Epithelial cell of esophagus (primary cell): ENCODE results near the gene CBFA2T3.

ENCODE experiments used
- DNase-seq: peaks from one replicate; pipeline ENCODE4 v3.0.0; 2010; ENCODE audit warnings: low read depth
- H3K4me3 ChIP-seq: 2 replicates; pipeline ENCODE4 v1.5.1; 2011; ENCODE audit warnings: mild to moderate bottlenecking, low read length, control low read depth
- CTCF ChIP-seq: IDR thresholded peaks from 2 replicates; pipeline ENCODE4 v1.5.1; 2011; ENCODE audit warnings: low read depth, mild to moderate bottlenecking, low read length, control low read depth, inconsistent platforms; ENCODE audit not compliant: insufficient read depth; ENCODE audit errors: missing control alignments

The CBFA2T3 gene

GRCh38 chr16:88902744-88903143 lies 74.3 kb downstream of the CBFA2T3 start:
- no peak overlapping the region for H3K4me3 ChIP-seq
- TF ChIP-seq CTCF = no peak
- DNase-seq = no peak

DNA sequence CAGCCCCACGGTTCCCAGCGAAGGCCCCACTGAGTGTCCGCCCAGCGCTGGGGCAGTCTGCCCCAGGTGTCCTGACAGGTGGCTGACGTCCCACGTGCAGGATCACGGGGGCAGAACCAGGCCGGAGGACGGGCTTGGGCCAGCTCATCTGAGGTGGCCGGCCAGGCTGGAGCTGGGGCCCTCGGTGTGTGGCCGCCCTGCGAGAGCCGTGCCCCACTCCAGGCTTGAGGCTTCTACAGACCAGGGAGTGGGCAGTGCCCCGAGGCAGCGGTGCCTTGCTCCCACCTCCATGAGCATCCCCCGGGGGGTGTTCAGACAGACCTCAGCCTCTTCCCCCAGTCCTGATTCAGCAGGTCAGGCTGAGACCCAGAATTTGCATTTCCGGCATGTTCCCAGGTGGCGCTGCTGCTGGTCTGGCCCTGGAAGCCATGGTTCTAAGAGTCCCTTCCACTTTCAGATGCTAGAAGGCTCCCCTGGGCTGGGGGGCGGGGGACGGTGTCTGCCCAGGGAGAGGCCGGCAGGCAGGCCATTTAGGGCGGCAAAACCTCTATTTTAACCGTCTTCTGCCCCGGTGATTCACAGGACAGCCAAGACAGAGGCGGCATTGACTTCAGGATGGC lies 75.2 kb downstream of the CBFA2T3 start:
- no peak for DNase-seq

GRCh38 chr16:88900662-88901052 lies 76.3 kb downstream of the CBFA2T3 start:
- TF ChIP-seq CTCF = no peak
- DNase-seq = no peak

More for the DNA sequence above, 75.2 kb downstream of the CBFA2T3 start:
- no peak overlapping the region for H3K4me3 ChIP-seq
- TF ChIP-seq CTCF = no peak

GRCh38 chr16:88899901-88900661 lies 76.9 kb downstream of the CBFA2T3 start:
- no peak for DNase-seq
- H3K4me3 ChIP-seq = no peak overlapping the region
- no peak for TF ChIP-seq CTCF

More at GRCh38 chr16:88900662-88901052, 76.3 kb downstream of the CBFA2T3 start:
- H3K4me3 ChIP-seq = no peak overlapping the region

DNA sequence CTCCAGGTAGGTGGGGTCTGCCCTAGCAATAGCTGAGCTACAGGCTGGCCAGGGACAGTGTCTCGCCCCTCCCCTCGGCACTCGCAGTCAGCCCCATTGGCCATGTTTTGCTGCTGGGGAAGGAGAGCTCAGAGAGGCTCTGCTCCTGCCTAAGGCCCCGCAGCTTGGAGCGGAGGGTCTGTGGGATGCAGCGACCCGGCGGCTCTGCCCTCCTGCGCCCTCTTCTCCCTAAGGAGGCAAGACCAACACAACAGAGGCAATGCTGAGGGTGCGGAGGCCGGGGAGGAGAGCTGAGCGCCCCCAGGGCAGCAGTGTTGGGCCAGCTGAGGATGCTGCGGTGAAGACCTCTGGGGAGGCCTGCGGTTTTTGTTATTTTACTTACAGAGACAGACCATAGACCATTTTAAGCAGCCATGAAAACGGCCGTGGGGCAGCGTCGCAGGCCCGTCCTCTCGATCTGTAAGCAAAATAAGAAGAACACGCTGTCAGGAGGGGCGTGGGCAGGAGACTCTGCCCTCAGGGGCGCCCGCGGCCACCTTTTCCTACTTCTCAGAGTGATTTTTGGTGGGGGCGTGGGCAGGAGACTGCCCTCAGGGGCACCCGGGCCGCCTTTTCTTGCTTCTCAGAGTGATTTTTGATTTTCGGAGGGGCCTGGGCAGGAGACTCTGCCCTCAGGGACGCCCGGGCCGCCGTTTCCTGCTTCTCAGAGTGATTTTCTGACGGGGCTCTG lies 79.1 kb downstream of the CBFA2T3 start:
- DNase-seq = no peak
- H3K4me3 ChIP-seq = no peak overlapping the region
- TF ChIP-seq CTCF = no peak

- no peak for DNase-seq
- no peak for TF ChIP-seq CTCF
Measured at GRCh38 chr16:88896238-88897070, 80.6 kb downstream of the CBFA2T3 start.

More at GRCh38 chr16:88896238-88897070, 80.6 kb downstream of the CBFA2T3 start:
- H3K4me3 ChIP-seq = no peak overlapping the region
